Natural killer cell (primary cell): ENCODE measurements around the gene TULP4. TPM values are rescaled to one million over a fixed set of nuclear protein-coding genes. Genes with fewer than 3 reads are reported as not detected.

Experiments
- ATAC-seq, 3 donors: fragments of 150-1000 bp in 2 of 3; fragments of 200-7000 bp in 1 of 3; cut with Tn5 transposase; 1 replicate in 1 of 3; 2 replicates in 2 of 3; pipeline ENCODE4 v1.10.0; 2021; ENCODE audit warnings: mild to moderate bottlenecking in 2 of 3, moderate library complexity in 2 of 3
- DNase-seq, 2 donors: peaks; one replicate each; pipeline versions ENCODE4 v3.0.0 to v3.0.0-alpha.2; 2013 to 2021; ENCODE audit warnings: mixed read lengths in 1 of 2
- H3K27ac ChIP-seq: one replicate; pipeline ENCODE4 v1.5.1; 2013; ENCODE audit warnings: mild to moderate bottlenecking, low read length
- H3K27me3 ChIP-seq: one replicate; pipeline ENCODE4 v1.6.1; 2013; ENCODE audit warnings: low read length; ENCODE audit not compliant: control insufficient read depth, insufficient read depth
- H3K36me3 ChIP-seq: one replicate; pipeline ENCODE4 v1.6.1; 2013; ENCODE audit warnings: low read length; ENCODE audit not compliant: control insufficient read depth, insufficient read depth
- H3K4me1 ChIP-seq: one replicate; pipeline ENCODE4 v1.6.1; 2013; ENCODE audit warnings: low read length; ENCODE audit not compliant: control insufficient read depth, insufficient read depth
- H3K4me3 ChIP-seq: one replicate; pipeline ENCODE4 v1.5.1; 2013; ENCODE audit warnings: low read length
- H3K9me3 ChIP-seq: one replicate; pipeline ENCODE4 v1.6.1; 2013; ENCODE audit warnings: low read length; ENCODE audit not compliant: control insufficient read depth, insufficient read depth
- H3K27ac Mint-ChIP-seq, 2 donors: one replicate each; pipeline ENCODE4 v1.8.0; 2022; ENCODE audit warnings: mild to moderate bottlenecking in 2 of 2, mixed read lengths in 2 of 2, moderate library complexity in 1 of 2
- H3K27me3 Mint-ChIP-seq, 2 donors: one replicate each; pipeline ENCODE4 v1.8.0; 2022; ENCODE audit warnings: low read depth in 2 of 2, mixed read lengths in 2 of 2
- H3K36me3 Mint-ChIP-seq: one replicate; pipeline ENCODE4 v1.8.0; 2022; ENCODE audit warnings: mixed read lengths
- H3K4me1 Mint-ChIP-seq, 2 donors: one replicate each; pipeline ENCODE4 v1.8.0; 2022; ENCODE audit warnings: mixed read lengths in 2 of 2
- H3K4me3 Mint-ChIP-seq: one replicate; pipeline ENCODE4 v1.8.0; 2022; ENCODE audit warnings: mild to moderate bottlenecking, moderate library complexity, mixed read lengths
- H3K9me3 Mint-ChIP-seq, 2 donors: one replicate each; pipeline ENCODE4 v1.8.0; 2022; ENCODE audit warnings: mixed read lengths in 2 of 2
- CTCF ChIP-seq: fragments of 200-600 bp; IDR thresholded peaks from one replicate; pipeline ENCODE4 v1.8.0; 2022; ENCODE audit warnings: antibody characterized with exemption
- WGBS: methylation state at CpG from one replicate; pipeline ENCODE4 v1.1.7; 2013; ENCODE audit warnings: missing lambda C conversion rate; ENCODE audit not compliant: insufficient coverage; 5-methylcytosine and 5-hydroxymethylcytosine counted together
- intact Hi-C: fragments of 100-400 bp; cut with micrococcal nuclease; formaldehyde crosslinking; loops from one replicate; pipeline ENCODE4 v1.14.2; 2022
- total RNA-seq, 4 donors: library from RNA; stranded (reverse); fragments of 120-200 nt in 1 of 4; gene quantifications; one replicate each; pipeline versions ENCODE4 v1.2.3 to v1.2.4, GENCODE V29; 2013 to 2022

Gene TULP4
- total RNA-seq, 3 donors from 2014 or later (not counting 1 experiment from before 2014, with no cell fraction given), result 75.2 to 89.5 (median 88.3) TPM

DNA sequence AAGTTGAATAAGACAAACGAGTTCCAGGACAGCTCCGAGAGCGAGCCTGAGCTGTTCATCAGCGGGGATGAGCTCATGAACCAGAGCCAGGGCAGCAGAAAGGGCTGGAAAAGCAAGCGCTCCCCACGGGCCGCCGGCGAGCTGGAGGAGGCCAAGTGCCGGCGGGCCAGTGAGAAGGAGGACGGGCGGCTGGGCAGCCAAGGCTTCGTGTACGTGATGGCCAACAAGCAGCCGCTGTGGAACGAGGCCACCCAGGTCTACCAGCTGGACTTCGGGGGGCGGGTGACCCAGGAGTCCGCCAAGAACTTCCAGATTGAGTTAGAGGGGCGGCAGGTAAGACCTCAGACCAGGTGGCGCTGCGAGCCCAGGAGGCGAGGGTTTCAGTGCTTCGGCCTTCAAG lies 191.6 kb downstream of the TULP4 start:
- H3K9me3 Mint-ChIP-seq, result no peaks in the 10 kb centered on the region
- TF ChIP-seq CTCF, result no peak
- no peak for DNase-seq
- 97% methylated on average over 25 of the region's 25 CpGs for WGBS
- peak overlapping the region in 1 of 2 donors; percentile 38 for H3K27ac Mint-ChIP-seq
- Histone ChIP-seq H3K4me3 (no peak overlapping the region), H3K9me3 (no peaks in the 10 kb centered on the region), H3K4me1 (no peaks in the 10 kb centered on the region), H3K27ac (no peak overlapping the region), H3K27me3 (no peaks in the 10 kb centered on the region), H3K36me3 (peaks cover 20% of the 10 kb centered on the region)
- H3K4me1 Mint-ChIP-seq, result peaks cover 0 to 6% of the 10 kb centered on the region in 2 donors
- no peak overlapping the region for H3K4me3 Mint-ChIP-seq
- ATAC-seq, result no peak
- H3K36me3 Mint-ChIP-seq, result peaks cover 7% of the 10 kb centered on the region
- H3K27me3 Mint-ChIP-seq, result no peaks in the 10 kb centered on the region
- intact Hi-C loops, result no loop called here

GRCh38 chr6:158505194-158505593 lies 192.9 kb downstream of the TULP4 start:
- no peak overlapping the region for H3K27ac ChIP-seq
- Mint-ChIP-seq H3K27me3 (no peaks in the 10 kb centered on the region), H3K27ac (peak overlapping the region in 1 of 2 donors; percentile 47), H3K4me3 (no peak overlapping the region), H3K36me3 (no peaks in the 10 kb centered on the region), H3K4me1 (peaks cover 0 to 6% of the 10 kb centered on the region in 2 donors), H3K9me3 (no peaks in the 10 kb centered on the region)
- H3K36me3 ChIP-seq, result peaks cover 10% of the 10 kb centered on the region
- no peaks in the 10 kb centered on the region for H3K4me1 ChIP-seq
- 87% methylated on average over 13 of the region's 13 CpGs for WGBS
- intact Hi-C loops, result no loop called here
- H3K4me3 ChIP-seq, result no peak overlapping the region
- no peak for ATAC-seq
- TF ChIP-seq CTCF, result no peak
- no peaks in the 10 kb centered on the region for H3K27me3 ChIP-seq
- no peaks in the 10 kb centered on the region for H3K9me3 ChIP-seq
- DNase-seq, result no peak

GRCh38 chr6:158506601-158507000 lies 194.3 kb downstream of the TULP4 start:
- H3K27me3 ChIP-seq, result no peaks in the 10 kb centered on the region

More at GRCh38 chr6:158506601-158507000, 194.3 kb downstream of the TULP4 start:
- no peaks in the 10 kb centered on the region for H3K9me3 Mint-ChIP-seq
- H3K27ac Mint-ChIP-seq, result no peak overlapping the region
- H3K36me3 Mint-ChIP-seq, result no peaks in the 10 kb centered on the region
- TF ChIP-seq CTCF, result no peak
- ATAC-seq (no peak), DNase-seq (no peak)
- intact Hi-C loops, result no loop called here
- Histone ChIP-seq H3K4me1 (no peaks in the 10 kb centered on the region), H3K27ac (no peak overlapping the region), H3K4me3 (no peak overlapping the region), H3K36me3 (peaks cover 5% of the 10 kb centered on the region), H3K9me3 (no peaks in the 10 kb centered on the region)
- H3K4me3 Mint-ChIP-seq, result no peak overlapping the region
- peaks cover 0 to 6% of the 10 kb centered on the region in 2 donors for H3K4me1 Mint-ChIP-seq
- no peaks in the 10 kb centered on the region for H3K27me3 Mint-ChIP-seq
- WGBS, result 94% methylated on average over 10 of the region's 10 CpGs
